A673 (cell line): ENCODE data around the gene OR2T33. TPM values are rescaled to one million over a fixed set of nuclear protein-coding genes. Genes with fewer than 3 reads are reported as not detected.
"Not testable (repeated sequence)": the region's sequence is repeated elsewhere in the genome, so short reads cannot be mapped to it uniquely, and the experiment has no call there.

ENCODE experiments used
- Bru-seq: library from RNA; stranded (reverse); fragments of 400-500 nt; gene quantifications from one replicate; lab custom pipeline; 2021; lab: Mats Ljungman, UMichigan
- BruChase-seq, 2 experiments: library from RNA; stranded (reverse); fragments of 400-500 nt; gene quantifications; one replicate each; lab custom pipeline; 2021; lab: Mats Ljungman, UMichigan
- BruUV-seq: library from RNA; stranded (reverse); fragments of 400-500 nt; replicated peaks from 2 replicates; lab custom pipeline; 2021; lab: Mats Ljungman, UMichigan
- CTCF ChIA-PET: fragments of 300-600 bp; sonication (Branson Sonifier 250); formaldehyde crosslinking; loops from one replicate; lab custom pipeline; 2022; ENCODE audit warnings: antibody characterized with exemption; lab: Charles Lee
- POLR2A ChIA-PET: fragments of 300-600 bp; sonication (Branson Sonifier 250); formaldehyde crosslinking; loops from one replicate; lab custom pipeline; 2022; ENCODE audit warnings: antibody characterized with exemption; ENCODE audit not compliant: low non-redundant PET; lab: Charles Lee
- DNase-seq: peaks from one replicate; pipeline ENCODE4 v3.0.0-alpha.2; 2015; ENCODE audit warnings: low spot score
- H3K27ac ChIP-seq: fragments of 200-600 bp; sonication (generic); 2 replicates; pipeline ENCODE4 v1.5.1; 2016; ENCODE audit warnings: mixed run types, low read depth, mild to moderate bottlenecking, mixed read lengths, antibody characterized with exemption, low read length; ENCODE audit not compliant: poor library complexity, severe bottlenecking
- H3K27me3 ChIP-seq: fragments of 200-600 bp; sonication (generic); replicated peaks from 2 replicates; pipeline ENCODE4 v1.6.1; 2017; ENCODE audit warnings: mixed run types, low read depth, mild to moderate bottlenecking, mixed read lengths, antibody characterized with exemption, low read length; ENCODE audit not compliant: insufficient read depth, poor library complexity
- H3K36me3 ChIP-seq: fragments of 200-600 bp; sonication (generic); 2 replicates; pipeline ENCODE4 v1.6.1; 2016; ENCODE audit warnings: mixed run types, mild to moderate bottlenecking, mixed read lengths, antibody characterized with exemption, low read length; ENCODE audit not compliant: insufficient read depth, poor library complexity, severe bottlenecking
- H3K4me1 ChIP-seq: fragments of 200-600 bp; sonication (generic); 2 replicates; pipeline ENCODE4 v1.6.1; 2017; ENCODE audit warnings: mixed run types, mild to moderate bottlenecking, mixed read lengths, antibody characterized with exemption, low read length; ENCODE audit not compliant: insufficient read depth, poor library complexity, severe bottlenecking
- H3K4me3 ChIP-seq: fragments of 200-600 bp; sonication (generic); 2 replicates; pipeline ENCODE4 v1.5.1; 2016; ENCODE audit warnings: low read depth, mixed run types, mild to moderate bottlenecking, mixed read lengths, low read length; ENCODE audit not compliant: poor library complexity, severe bottlenecking
- H3K9me3 ChIP-seq: fragments of 200-600 bp; sonication (generic); 2 replicates; pipeline ENCODE4 v1.6.1; 2016; ENCODE audit warnings: mixed run types, low read depth, mild to moderate bottlenecking, mixed read lengths, antibody characterized with exemption, low read length; ENCODE audit not compliant: poor library complexity, severe bottlenecking
- EZH2 ChIP-seq: fragments of 200-600 bp; sonication (generic); IDR thresholded peaks from 2 replicates; pipeline ENCODE4 v1.6.1; 2017; ENCODE audit warnings: borderline replicate concordance, low read depth, mild to moderate bottlenecking, mixed read lengths, antibody characterized with exemption, low read length; ENCODE audit not compliant: poor library complexity, severe bottlenecking
- intact Hi-C: fragments of 100-400 bp; cut with micrococcal nuclease; formaldehyde crosslinking; loops from one replicate; pipeline ENCODE4 v1.10.0; 2022; ENCODE audit not compliant: unreplicated experiment
- long read RNA-seq: library from polyadenylated mRNA; stranded (forward); transcript quantifications from one replicate; pipeline ENCODE4 v2.0.0, GENCODE V29; 2022
- total RNA-seq: library from RNA; stranded (reverse); gene quantifications from 2 replicates; pipeline ENCODE4 v1.2.3, GENCODE V29; 2021
- TF ChIP-seq, protein P1 (sequence below): fragments of 300-800, 200-600 bp; sonication (generic); conservative IDR thresholded peaks from 2 replicates; pipeline ENCODE4 v1.5.1; 2017; ENCODE audit warnings: low read depth, mild to moderate bottlenecking, antibody characterized with exemption, low read length, moderate library complexity, mixed read lengths

OR2T33 gene, protein sequence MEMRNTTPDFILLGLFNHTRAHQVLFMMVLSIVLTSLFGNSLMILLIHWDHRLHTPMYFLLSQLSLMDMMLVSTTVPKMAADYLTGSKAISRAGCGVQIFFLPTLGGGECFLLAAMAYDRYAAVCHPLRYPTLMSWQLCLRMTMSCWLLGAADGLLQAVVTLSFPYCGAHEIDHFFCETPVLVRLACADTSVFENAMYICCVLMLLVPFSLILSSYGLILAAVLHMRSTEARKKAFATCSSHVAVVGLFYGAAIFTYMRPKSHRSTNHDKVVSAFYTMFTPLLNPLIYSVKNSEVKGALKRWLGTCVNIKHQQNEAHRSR
- total RNA-seq (not detected in 2 replicates), Bru-seq, nascent RNA (not detected), BruChase-seq, experiment 1, labeled RNA remaining after a 2-hour chase (not detected), BruChase-seq, experiment 2, labeled RNA remaining after a 6-hour chase (not detected)
- long read RNA-seq, result 0 reads

DNA sequence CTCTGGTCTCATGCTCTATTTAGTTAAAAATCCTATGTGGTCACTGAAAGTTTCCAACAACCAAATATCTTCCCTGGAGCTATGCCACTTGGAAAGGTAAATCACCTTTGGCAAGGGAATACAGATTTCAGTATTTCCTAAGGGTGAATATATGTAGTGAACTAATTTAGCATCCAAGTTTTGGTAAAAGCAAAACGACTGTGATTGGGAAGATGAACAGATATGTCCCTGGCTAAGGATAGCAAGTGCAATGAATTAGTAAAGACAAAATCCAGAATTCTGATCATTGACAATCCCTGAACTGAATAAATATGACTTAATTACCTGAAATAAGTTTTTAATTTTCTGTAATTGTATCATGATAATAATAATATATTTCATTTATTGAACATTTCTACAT, at the start of gene OR2T33:
OR2T33 (minus strand) TSS at position 101 of the 400 bp plus-strand sequence. CDS start 4,162 bp downstream, outside the sequence.
- Histone ChIP-seq H3K4me1 (no peaks in the 10 kb centered on the region), H3K36me3 (no peaks in the 10 kb centered on the region), H3K27ac (no peak within 1 kb of the TSS), H3K27me3 (no peaks in the 10 kb centered on the region), H3K4me3 (no peak within 1 kb of the TSS), H3K9me3 (no peaks in the 10 kb centered on the region)
- no TSS peak for BruUV-seq
- TF ChIP-seq EZH2, result no peak
- TF ChIP-seq, protein P1, sequence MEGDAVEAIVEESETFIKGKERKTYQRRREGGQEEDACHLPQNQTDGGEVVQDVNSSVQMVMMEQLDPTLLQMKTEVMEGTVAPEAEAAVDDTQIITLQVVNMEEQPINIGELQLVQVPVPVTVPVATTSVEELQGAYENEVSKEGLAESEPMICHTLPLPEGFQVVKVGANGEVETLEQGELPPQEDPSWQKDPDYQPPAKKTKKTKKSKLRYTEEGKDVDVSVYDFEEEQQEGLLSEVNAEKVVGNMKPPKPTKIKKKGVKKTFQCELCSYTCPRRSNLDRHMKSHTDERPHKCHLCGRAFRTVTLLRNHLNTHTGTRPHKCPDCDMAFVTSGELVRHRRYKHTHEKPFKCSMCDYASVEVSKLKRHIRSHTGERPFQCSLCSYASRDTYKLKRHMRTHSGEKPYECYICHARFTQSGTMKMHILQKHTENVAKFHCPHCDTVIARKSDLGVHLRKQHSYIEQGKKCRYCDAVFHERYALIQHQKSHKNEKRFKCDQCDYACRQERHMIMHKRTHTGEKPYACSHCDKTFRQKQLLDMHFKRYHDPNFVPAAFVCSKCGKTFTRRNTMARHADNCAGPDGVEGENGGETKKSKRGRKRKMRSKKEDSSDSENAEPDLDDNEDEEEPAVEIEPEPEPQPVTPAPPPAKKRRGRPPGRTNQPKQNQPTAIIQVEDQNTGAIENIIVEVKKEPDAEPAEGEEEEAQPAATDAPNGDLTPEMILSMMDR, result no peak
- no peak for DNase-seq
- intact Hi-C loops, result no loop called here
- ChIA-PET POLR2A (no interaction called here), CTCF (no interaction called here)

DNA sequence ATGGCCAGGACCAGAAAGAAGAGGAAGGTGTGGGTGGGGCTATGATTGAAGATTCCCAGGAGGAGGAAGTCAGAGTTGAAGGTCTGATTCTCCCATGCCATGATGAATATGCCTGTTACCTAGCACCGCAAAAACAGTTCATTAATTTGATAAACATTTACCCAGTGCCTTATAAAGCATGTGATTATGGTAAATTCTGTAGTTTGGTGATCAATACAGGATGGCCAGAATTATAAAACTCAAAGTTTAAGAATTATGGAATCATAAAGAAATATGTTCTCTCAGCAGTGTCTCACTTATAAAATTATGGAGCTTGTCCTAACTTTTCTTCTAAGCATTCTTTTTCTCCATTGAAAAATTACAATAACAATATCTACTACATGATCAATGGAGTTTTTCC, 46.7 kb upstream of the OR2T33 start, which contains the start of gene OR2M7:
OR2M7 (minus strand) TSS at position 101 of the 400 bp plus-strand sequence; CDS start at position 101, 0 bp downstream.
- ChIA-PET CTCF (no interaction called here), POLR2A (no interaction called here)
- no peak for DNase-seq
- TF ChIP-seq EZH2, result no peak
- TF ChIP-seq, protein P1, result no peak
- no peaks in the 10 kb centered on the region for H3K36me3 ChIP-seq
- H3K27me3 ChIP-seq, result no peaks in the 10 kb centered on the region
- H3K9me3 ChIP-seq, result no peaks in the 10 kb centered on the region
- BruUV-seq, result no TSS peak
- H3K4me3 ChIP-seq, result no peak within 1 kb of the TSS
- intact Hi-C loops, result no loop called here
- H3K4me1 ChIP-seq, result no peaks in the 10 kb centered on the region
- H3K27ac ChIP-seq, result no peak within 1 kb of the TSS

DNA sequence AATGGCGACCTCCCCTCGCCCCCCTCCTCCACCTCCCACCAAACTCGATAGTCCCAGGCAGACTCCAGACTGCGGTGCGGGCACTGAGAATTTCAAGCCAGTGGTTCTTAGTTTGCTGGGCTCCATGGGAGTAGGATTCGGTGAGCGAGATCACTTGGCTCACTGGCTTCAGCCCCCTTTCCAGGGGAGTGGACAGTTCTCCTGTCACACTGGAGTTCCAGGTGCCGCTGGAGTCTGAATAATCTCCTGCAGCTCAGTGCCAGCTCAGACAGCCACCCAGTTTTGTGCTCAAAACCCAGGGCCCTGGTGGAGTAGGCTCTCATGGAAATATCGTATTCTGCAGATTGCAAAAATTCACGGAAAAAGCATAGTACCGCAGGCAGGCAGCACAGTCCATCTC, 39.0 kb upstream of the OR2T33 start:
- intact Hi-C loops, result no loop called here
- no TSS peak for BruUV-seq
- POLR2A ChIA-PET, result no interaction called here
- H3K9me3 ChIP-seq, result peaks cover 14% of the 10 kb centered on the region
- DNase-seq, result no peak
- no peaks in the 10 kb centered on the region for H3K36me3 ChIP-seq
- no peaks in the 10 kb centered on the region for H3K4me1 ChIP-seq
- no peak overlapping the region for H3K27ac ChIP-seq
- H3K27me3 ChIP-seq, result no peaks in the 10 kb centered on the region
- no peak overlapping the region for H3K4me3 ChIP-seq
- TF ChIP-seq, protein P1, result no peak
- CTCF ChIA-PET, result no interaction called here

DNA sequence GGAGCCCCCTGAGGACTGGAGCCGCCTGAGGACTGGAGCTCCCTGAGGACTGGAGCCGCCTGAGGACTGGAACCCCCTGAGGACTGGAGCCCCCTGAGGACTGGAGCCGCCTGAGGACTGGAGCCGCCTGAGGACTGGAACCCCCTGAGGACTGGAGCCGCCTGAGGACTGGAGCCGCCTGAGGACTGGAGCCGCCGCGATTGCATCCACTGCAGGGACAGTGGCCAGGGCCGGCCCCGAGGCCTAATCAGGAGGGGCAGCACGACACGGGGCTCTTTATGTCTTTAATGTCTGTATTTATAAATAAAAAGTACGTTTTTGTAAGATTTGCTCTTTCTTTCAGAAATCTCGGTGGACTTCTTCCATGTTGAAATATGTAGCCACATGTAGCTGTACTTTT, 29.0 kb upstream of the OR2T33 start:
- POLR2A ChIA-PET, H3K27ac ChIP-seq, BruUV-seq, H3K36me3 ChIP-seq, H3K9me3 ChIP-seq, DNase-seq, CTCF ChIA-PET, H3K27me3 ChIP-seq, intact Hi-C loops, H3K4me1 ChIP-seq, H3K4me3 ChIP-seq: not testable (repeated sequence)
